Measurements from ENCODE around the gene HEATR5A. TPM values are rescaled to one million over a fixed set of nuclear protein-coding genes. Genes with fewer than 3 reads are reported as not detected.

The HEATR5A gene
- total and polyA plus RNA-seq, 2 of the 13 experiments (the other 11 are each of a cell fraction or from before 2014, with no cell fraction given): 36.4 to 105 TPM

GRCh38 chr14:31456841-31457664, 36.7 kb upstream of the HEATR5A start, which contains the start of gene DTD2 (continued):
- TF ChIP-seq CTCF (CRISPR knock-in tag; IDR thresholded peaks at IDR 0.05) (no peak), RBM39 (IDR thresholded peaks at IDR 0.05; ENCODE audit: low read depth, low read length, poor library complexity, severe bottlenecking) (peak; percentile 98), SMC3 (IDR thresholded peaks at IDR 0.05; ENCODE audit: low read length) (no peak; the same call in 1 of the 2 replicates), CERS6 (CRISPR knock-in tag; IDR thresholded peaks at IDR 0.05) (peak; percentile 94), PAXIP1 (CRISPR knock-in tag; conservative IDR thresholded peaks at IDR 0.05) (peak; percentile 90), ZNF576 (CRISPR knock-in tag; IDR thresholded peaks at IDR 0.05) (peak; percentile 97), ZNF124 (CRISPR knock-in tag; IDR thresholded peaks at IDR 0.05) (peak; percentile 94), ZNF230 (CRISPR knock-in tag; IDR thresholded peaks at IDR 0.05) (peak; percentile 100), ZKSCAN8 (CRISPR knock-in tag; IDR thresholded peaks at IDR 0.05; ENCODE audit: borderline replicate concordance) (peak; percentile 97), SOX6 (IDR thresholded peaks at IDR 0.05) (no peak), SOX6 (CRISPR knock-in tag; IDR thresholded peaks at IDR 0.05) (peak; percentile 90), ATF5 (CRISPR knock-in tag; IDR thresholded peaks at IDR 0.05; ENCODE audit: low read depth) (peak; percentile 99), ZBTB42 (CRISPR knock-in tag; IDR thresholded peaks at IDR 0.05) (peak; percentile 98)
